Posterior vena cava (tissue), 2 donors: Measurements from ENCODE around the gene VWA5B1. TPM values are rescaled to one million over a fixed set of nuclear protein-coding genes. Genes with fewer than 3 reads are reported as not detected.

Experiments
- DNase-seq: peaks from one replicate; pipeline ENCODE4 v3.0.0-alpha.2; 2020; ENCODE audit warnings: low spot score
- intact Hi-C, 2 donors: fragments of 100-400 bp; cut with DNase I; formaldehyde crosslinking; loops; one replicate each; pipeline versions ENCODE4 v1.14.1 to v1.14.2; 2022 to 2023
- total RNA-seq, 2 donors: library from RNA; stranded (reverse); fragmentation: NEBNext Ultra II Directional; extraction: Animal tissue kit (Norgen Biotek cat#: 25700); gene quantifications; one replicate each; pipeline ENCODE4 v1.2.1, GENCODE V29; 2021
- donor health status: DM: yes; HTN: yes; CAD: no.
- donor health status: DM: yes; HTN: yes; CAD: no.

VWA5B1 gene
- total RNA-seq, 2 donors from 2014 or later, result not detected

DNA sequence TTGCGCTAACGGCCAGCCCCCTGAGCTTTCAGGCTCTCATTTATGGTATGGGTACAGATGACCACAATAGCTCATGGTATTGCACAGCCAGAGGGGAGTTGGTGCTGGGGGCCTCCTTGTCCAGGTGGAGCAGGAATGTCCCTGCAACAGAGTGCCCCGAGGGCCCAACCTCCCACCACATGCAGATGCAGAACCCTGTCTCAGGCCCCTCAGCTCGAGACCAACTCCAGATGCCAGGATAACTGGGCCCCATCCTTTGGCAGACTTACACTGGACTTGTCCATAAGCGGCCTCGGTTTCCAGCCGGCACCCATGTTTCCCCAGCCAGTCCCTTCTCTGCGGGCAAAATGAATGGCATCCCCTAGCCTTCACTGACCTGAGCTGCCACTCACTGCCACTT lies 67.1 kb downstream of the VWA5B1 start:
- intact Hi-C loops, result no loop called here
- peak; percentile 73 for DNase-seq

DNA sequence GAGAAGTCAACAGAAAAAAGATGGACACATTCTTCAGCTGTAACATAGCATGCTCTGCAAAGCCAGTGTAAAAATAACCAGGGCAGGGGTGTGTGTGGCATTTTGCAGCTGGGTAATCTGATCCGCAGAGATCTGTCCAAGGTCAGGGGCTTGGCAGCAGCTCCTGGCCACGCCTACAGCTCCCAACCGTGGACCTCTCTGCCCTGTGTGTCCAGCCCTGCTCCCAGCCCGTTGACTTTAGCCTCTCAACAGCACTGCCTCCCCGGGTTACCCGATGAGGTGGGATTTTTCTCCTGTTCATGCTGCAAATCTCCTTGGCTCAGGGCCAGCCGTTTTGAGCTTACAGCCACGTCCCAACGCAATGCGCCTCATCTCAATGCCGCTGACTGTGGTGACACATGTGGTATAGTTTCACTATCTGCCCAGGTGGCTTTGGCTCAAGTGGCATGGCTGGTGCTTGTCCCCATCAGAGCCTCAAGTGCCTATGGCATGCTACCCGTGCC lies 68.1 kb downstream of the VWA5B1 start:
- peak; percentile 85 for DNase-seq
- intact Hi-C loops, result no loop called here

DNA sequence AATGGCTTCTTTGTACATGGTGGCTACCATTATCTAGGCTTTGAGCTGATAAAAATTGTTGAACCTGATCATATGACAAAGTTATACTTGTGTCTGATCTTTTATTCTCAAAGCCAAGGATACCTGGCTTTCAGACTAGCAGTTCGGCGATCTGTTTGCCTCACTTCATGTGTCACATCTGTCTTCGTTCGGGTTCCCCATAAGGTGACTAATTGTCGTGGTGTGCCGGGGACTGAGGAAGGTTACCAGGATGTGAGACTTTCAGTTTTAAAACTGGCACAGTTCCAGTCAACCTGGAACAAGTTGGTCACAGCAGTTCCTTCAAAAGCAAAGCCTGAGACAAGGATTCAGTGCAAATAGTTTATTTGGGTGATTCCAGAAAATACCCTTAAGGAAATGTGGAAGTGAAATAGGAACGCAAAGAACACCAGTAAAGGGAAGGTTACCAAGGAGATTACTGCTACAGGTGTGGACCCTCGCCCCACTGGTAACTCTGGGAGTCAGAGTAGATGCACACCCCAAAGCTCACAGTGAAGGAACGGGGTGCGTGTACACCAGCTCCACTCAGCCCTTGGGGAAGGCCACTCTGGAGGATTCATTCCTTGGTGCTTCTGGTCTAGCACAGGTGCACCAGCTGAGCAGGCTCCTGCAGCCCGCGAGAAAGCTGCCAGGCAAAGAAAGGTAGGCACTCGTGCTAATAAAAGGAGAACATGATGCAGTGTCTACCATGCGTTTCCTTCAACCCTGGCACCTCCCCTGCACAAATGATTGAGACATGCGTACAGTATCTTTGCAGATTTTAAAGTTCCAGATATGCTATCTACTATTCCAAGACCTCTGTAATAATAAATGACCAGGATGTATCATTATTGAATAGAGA lies 69.0 kb downstream of the VWA5B1 start:
- intact Hi-C loops, result no loop called here
- DNase-seq, result peak; percentile 40

DNA sequence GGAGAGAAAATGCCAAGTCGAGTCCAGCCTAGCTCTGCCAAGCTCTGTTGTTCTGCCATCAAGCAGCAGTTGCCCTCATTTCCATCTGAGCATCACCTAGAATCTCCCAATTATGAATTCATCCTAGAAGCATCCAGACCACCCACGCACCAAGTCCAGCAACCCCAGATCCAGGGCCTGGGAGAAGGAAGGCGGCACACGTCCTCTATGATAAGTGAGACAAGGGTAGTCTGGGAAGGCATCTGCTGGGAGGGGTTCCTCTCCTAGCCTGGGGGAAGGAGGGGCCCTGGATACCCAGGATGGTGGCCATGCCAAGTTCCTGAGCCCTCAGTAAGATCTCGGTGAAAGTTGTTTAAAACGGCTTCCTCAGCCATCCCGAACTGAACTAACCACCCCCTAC lies 70.7 kb downstream of the VWA5B1 start:
- no peak for DNase-seq
- intact Hi-C loops, result no loop called here

DNA sequence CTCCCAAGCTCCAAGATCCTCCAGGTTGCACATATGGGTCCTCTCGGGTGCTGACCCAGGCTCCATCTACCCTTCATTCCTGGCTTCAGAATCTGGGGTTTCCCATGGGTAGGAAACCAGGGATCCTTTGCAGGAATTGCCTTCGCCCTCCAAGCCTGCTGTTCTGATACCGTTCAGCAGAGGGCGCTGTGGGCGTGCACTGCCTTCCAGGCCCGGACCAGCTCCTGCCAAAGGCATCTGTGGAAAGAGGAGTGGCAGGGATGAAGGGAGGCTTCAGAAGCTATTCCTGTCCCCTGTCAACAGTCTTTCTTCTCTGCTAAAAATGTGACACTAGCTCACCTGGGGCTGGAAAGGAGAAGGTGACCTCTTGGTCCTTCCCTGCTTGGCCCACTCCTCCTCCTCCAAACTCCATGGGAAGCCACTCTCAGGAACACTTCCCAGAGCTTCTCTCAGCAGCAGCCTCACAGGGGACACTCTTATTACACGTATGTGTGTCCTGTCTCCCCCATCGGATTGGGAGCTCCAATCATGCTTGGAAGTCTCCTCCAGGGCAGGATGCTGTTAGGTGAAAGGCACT lies 71.2 kb downstream of the VWA5B1 start:
- intact Hi-C loops, result no loop called here
- DNase-seq, result peak; percentile 82

DNA sequence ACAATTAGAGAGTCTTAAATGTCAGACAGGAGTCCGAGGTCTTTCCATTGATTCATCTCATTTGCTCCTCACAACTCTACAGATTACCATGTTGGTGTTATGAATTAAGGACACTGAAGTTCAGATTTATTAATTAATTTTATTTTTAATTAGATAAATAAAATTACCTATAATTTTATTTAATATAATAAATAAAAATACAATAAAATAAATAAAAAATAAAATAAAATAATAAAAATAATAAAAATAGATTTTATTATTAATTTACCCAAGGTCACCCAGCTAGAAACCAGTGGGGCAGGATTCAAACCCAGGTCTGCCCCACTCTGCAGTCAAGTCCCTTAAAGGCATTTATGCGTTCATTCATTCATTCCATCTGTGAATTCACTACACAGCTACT lies 72.2 kb downstream of the VWA5B1 start:
- DNase-seq, result no peak
- intact Hi-C loops, result no loop called here

DNA sequence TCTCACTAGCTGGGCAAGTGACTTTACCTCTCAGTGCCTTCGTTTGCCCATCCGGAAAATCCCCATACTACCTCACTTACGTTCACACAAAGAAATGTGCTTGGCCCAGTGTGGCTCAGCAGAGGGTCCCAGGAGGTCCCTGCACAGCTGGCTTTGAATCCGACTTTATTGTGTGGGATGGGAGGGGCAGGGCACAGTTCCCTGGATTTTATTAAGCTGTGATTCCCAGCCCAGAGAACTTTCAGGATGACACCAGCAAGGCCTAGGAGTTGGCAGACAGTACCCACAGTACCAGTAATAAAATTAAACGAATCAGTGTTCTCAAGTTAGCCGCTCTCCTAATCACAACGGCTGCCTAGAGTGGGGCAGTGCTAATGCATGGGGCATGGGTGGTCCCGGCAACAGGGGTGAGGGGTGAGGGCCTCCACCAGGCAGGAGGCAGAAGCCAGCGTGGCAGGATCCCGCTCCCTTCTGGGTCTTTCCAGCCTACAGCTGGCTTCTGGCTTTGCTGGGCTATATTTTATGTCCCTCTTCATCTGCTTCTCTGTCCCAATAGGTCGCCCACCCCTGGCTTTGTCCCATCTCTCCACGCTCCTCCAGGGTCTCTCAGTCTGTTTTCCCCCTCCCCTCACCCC lies 74.9 kb downstream of the VWA5B1 start:
- peak; percentile 52 for DNase-seq
- intact Hi-C loops, result no loop called here

DNA sequence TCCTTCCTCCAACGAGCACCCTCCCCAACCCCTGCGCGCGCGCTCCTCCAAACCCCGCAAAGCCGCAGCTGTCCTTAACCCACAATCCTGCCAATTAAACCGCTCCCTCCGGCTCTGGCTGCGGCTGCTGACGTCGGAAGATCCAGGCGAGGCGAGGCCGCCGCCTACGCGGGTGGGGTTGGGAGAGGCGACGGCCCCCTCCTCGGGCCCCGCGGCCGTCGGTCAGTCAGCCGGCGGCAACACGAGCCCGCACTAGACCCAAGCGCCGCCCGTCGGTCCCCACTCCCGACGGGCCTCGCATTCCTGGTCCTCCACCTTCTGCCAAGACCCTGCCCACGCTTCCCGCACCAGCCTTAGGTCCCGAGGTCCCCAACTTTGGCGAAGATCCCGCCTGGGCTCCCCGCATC lies 75.4 kb downstream of the VWA5B1 start:
- intact Hi-C loops, result no loop called here
- peak; percentile 65 for DNase-seq

DNA sequence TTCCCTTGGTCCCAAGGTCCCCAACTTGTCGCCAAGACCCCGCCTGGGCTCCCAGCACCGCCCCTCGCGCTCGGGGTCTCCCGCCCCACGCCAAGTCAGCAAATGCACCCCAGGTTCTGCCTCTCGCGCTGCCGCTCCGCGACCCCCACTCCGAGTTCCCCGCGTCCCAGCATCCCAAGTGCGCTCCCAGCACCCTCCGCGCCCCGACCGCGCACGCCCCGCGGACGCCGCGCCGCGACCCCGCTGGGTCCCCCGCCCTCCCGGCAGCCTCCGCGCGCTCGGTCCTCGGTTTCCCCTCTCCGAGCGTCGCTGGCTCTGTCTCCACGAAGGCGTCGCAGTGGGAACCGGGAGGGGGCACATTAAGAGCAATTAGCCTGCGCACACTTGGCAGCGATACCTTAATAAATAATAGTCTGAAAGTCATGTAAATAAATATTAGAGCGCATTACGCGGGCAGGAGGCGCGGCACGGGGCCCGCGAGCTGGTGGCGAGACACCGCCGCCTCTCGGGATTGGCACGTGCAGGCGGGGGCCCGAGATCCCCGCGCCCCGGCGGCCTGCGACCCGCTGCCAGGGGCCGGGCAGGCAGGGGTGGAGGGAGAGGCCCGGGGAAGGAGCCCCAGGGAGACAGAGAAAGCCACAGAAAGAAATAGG lies 75.9 kb downstream of the VWA5B1 start:
- peak; percentile 73 for DNase-seq
- intact Hi-C loops, result no loop called here

DNA sequence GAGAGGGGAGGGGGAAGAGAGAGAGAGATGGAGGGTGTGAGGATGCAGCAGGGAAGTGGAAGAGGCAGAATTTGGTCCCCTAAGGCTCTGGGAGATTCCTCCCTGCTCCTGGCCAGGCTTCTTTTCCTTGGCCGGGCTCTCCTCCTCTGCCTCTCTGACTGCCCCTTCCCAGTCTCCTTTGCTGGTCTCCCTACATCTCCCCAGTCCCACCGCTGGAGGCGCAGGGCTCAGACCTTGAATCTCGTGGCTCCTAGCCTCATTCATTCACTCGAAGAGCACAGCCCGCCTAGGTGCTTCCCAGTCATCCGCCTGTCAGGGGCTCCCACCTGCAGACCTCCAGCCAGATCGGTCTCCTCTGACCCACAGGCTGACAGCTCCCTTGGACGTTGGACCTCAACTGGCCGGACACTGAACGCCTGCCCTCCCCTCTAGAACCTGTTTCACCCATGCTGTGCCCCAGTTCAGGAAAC lies 76.5 kb downstream of the VWA5B1 start:
- peak; percentile 75 for DNase-seq
- intact Hi-C loops, result no loop called here

DNA sequence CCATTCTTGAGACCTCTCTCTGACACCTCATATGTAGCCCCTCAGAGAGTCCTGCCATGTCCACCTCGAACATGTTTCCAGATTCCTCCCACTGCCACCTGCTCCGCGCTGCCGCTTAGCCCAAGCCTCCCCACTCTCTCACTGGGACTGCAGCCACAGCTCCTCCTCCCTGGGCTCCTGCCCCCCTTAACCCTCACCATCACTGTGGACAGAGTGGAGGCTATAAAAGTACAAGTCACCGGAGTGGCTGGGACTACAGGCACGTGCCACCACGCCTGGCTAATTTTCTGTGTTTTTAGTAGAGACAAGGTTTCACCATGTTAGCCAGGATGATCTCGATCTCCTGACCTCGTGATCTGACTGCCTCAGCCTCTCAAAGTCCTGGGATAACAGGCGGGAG lies 77.0 kb downstream of the VWA5B1 start:
- DNase-seq, result peak; percentile 48
- intact Hi-C loops, result no loop called here

DNA sequence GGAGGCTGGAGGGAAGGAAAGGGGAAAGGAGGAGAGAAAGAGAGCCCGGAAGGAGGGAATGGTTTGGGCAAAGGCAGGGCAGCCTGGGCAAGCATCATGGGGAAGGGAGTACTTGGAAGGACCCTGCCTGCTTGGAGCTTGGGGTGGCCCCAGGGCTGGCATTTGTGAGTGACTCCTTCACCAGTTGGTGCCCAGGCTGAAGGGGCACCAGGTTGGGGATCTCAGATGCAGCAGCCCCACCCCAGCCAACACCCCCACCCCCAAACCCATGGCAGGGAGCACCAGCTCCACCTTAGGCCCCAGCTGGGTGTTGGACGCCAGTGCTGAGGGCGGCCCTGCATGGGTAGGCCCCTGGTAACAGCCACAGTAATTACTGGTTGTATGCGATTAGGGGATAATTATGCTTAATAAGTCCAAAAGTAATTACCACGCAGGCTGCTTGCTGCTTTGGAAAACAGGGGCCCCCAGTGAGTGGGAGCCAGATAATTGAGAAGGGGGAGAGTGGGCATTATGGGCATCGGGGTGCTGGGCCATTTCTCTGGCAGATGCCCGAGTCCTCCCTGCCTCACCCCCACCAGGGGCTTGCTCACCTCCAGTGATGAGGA lies 78.3 kb downstream of the VWA5B1 start:
- no peak for DNase-seq
- intact Hi-C loops, result no loop called here

DNA sequence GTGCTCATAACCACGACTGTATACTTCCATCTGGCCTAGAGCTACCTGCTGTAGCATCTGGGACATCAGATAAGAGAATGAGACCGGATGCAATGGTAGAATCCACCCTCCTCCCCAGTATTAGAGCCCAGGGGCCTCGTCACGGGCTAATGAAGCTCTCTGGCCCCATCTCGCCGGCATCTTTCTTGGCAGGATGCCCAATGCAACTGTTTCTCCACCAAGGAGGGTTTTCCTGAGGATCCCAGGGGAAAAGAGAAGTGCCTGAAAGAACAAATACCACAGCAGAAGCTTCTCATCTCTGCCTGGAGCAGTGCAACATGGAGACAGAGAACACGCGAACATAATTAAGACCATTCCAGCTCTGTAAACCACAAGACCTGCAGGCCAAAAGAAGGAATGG lies 80.0 kb downstream of the VWA5B1 start:
- DNase-seq, result peak; percentile 52
- intact Hi-C loops, result loop anchor here in 1 of 2 donors (10.0 kb wide), 1 partner anchor 124 kb away; no protein-coding TSS in a partner anchor

DNA sequence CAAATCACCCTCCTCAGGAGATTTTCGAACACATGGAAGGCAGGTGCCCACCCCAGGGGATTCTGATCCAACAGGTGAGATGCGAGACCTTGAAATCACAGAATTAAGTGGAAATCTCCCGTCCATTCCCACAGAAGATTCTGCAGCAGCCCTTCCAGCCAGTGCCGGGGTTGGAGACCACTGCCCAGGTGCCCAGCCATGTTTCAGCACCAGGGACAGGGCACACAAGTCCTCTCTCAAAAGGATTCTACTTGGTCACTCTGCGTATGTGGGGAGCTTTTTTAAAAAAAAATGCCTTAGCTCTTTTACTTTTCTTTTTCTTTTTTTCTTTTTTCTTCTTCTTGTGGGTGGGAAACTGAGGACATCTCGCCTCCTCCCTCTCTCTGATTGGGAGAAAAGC lies 80.7 kb downstream of the VWA5B1 start:
- intact Hi-C loops, result loop anchor here in 1 of 2 donors (10.0 kb wide), 1 partner anchor 123 kb away; no protein-coding TSS in a partner anchor
- DNase-seq, result peak; percentile 41

DNA sequence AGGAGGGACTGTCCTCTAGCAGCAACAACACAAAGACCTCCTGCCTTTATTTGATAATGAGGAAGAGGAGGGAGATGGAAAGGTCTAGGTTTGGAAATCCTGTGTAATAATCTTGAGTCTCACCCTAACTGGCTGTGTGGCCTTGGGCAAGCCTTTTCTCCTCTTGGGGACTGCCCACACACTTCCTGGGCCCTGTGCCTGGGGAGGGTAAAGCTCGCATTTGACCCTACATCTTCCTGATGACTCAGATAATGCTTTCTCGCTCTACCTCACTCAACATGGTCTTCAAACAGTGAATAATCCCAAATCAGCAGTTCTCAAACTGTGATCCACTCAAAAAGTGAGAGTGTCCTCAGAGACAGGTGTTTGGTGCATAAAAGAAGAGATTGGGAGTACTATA lies 81.2 kb downstream of the VWA5B1 start:
- intact Hi-C loops, result loop anchor here (1.0 to 10.0 kb wide), 2 partner anchors 39 to 123 kb away; no protein-coding TSS in a partner anchor
- no peak for DNase-seq

DNA sequence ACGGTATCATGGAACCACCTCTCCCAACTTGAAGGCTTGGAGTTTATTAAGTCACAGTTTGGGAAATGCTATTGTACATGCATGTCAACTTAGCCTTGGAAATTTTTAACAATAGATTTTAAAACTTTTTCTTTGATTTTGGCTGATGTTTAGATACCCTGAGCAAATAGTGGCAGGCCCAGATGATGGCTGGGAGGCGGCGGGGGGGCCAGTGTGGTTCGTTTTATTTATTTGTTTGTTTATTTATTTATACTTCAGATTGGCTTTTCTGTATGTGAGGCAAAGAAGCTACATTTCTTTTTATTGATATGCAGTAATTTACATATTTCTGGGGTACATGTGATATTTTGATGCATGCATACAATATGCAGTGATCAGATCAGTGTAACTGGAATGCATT lies 82.0 kb downstream of the VWA5B1 start:
- intact Hi-C loops, result loop anchor here (1.0 to 10.0 kb wide), 2 partner anchors 39 to 122 kb away; no protein-coding TSS in a partner anchor
- DNase-seq, result peak; percentile 24

DNA sequence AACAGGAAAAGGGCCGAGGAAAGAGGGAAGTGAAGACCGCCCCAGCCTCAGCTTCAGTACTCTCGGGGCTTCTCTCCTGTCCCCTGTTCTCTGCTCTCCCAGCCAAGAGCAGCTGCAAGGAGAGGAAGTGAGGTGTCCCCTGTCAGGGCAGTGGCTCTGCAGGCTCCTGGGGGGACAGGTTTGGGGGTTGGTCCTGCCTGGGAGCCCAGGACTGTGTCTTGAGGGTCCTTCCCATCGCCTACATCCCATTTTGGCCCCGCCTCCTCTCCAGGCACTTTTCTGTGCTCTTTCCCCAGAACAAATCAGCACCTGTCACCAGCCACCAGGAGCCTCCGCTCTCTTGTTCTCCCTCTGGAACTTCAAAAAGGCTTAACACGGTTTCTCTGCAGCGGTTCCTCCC lies 82.6 kb downstream of the VWA5B1 start:
- peak; percentile 24 for DNase-seq
- intact Hi-C loops, result loop anchor here in 1 of 2 donors (10.0 kb wide), 1 partner anchor 122 kb away; no protein-coding TSS in a partner anchor

DNA sequence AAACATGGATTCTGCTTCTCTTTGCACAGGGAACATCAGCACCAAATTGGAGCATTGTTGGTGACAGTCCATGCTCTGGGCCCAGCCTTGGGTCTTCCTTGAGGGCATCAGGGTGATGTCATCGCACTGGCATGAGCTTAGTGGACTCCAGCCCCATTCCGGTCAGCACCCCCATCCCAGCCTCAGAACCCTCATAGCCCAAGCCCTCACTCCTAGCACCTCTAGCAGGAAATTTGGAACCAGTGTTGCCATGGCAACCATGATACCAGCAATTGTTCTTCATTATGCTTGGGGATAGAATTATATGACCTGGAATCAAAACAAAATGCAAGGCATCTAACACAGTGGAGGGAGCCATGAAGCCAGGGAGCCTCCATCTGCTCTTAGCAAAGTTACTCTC lies 83.1 kb downstream of the VWA5B1 start:
- intact Hi-C loops, result loop anchor here in 1 of 2 donors (10.0 kb wide), 1 partner anchor 121 kb away; no protein-coding TSS in a partner anchor
- peak; percentile 25 for DNase-seq

DNA sequence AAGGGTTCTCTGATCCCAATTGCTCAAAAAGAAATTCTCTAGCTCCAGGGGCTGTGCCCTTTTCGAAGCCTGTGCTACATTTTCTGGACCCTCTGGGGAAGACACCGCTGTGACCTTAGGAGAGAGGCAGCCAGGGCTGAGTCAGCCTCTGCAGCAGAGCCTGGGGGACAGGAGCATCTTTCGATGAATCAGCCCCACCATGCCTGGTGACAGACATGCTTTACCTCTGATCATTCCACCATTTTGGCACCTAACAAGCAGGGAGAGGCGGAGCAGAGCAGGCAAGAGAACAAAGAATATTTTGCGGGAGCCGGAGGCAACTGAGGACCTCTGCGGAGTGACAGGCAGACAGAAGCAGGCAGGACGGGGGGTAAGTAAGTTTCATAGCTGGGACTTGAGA lies 84.9 kb downstream of the VWA5B1 start:
- intact Hi-C loops, result loop anchor here in 1 of 2 donors (10.0 kb wide), 1 partner anchor 119 kb away; no protein-coding TSS in a partner anchor
- peak; percentile 58 for DNase-seq
